ENCODE measurements around the gene ATRNL1.

- no peak for TF ChIP-seq RAD21 (IDR thresholded peaks at IDR 0.05)
- TF ChIP-seq CTCF (IDR thresholded peaks at IDR 0.05; ENCODE audit: low read depth, low read length, missing input control), result no peak
- TF ChIP-seq RXRA (IDR thresholded peaks at IDR 0.05), result no peak
- no peak for TF ChIP-seq MAX (IDR thresholded peaks at IDR 0.05)
- TF ChIP-seq YY1 (IDR thresholded peaks at IDR 0.05), result no peak
- TF ChIP-seq JUND (IDR thresholded peaks at IDR 0.05), result no peak
Measured at GRCh38 chr10:115093286-115093775, at the start of gene ATRNL1.

Data from liver (tissue), 3 donors.